ENCODE measurements around the gene SSR3. TPM values are rescaled to one million over a fixed set of nuclear protein-coding genes. Genes with fewer than 3 reads are reported as not detected.

Gene SSR3
- total and polyA plus RNA-seq, 9 of the 15 experiments (the other 6 are each of a cell fraction or from before 2014, with no cell fraction given), result 104 to 464 (median 307) TPM

GRCh38 chr3:156563900-156564682 is 9.2 kb upstream of the SSR3 start:
- no peaks in the 10 kb centered on the region for H3K27me3 ChIP-seq (ENCODE audit: control insufficient read depth in 2 of 2, insufficient read depth in 2 of 2, low read length in 2 of 2)
- intact Hi-C loops (cut with micrococcal nuclease), result no loop called here
- H3K4me3 ChIP-seq, result no peak overlapping the region
- in situ Hi-C loops (cut with MboI), result no loop called here
- WGBS (ENCODE audit: insufficient coverage, low coverage, missing lambda C conversion rate), result 7% methylated on average over 1 of the region's 1 CpG
- POLR2A ChIA-PET, result interaction anchor here (0.6 to 1.4 kb wide), 2 partner anchors 15 to 37 kb away, joined by 4 read pairs; no protein-coding TSS in a partner anchor
- no peak for TF ChIP-seq YY1 (IDR thresholded peaks at IDR 0.05; ENCODE audit: borderline replicate concordance in 1 of 3, control insufficient read depth in 1 of 3, extremely low read depth in 1 of 3, insufficient read depth in 3 of 3, insufficient read length in 1 of 3, insufficient replicate concordance in 2 of 3, low read depth in 1 of 3, low read length in 2 of 3)
- TF ChIP-seq ZNF239 (CRISPR knock-in tag; IDR thresholded peaks at IDR 0.05), result no peak
- no peak for TF ChIP-seq TSHZ1 (CRISPR knock-in tag; IDR thresholded peaks at IDR 0.05)
- TF ChIP-seq RBM34 (IDR thresholded peaks at IDR 0.05; ENCODE audit: borderline replicate concordance, insufficient read depth, low read length), result no peak
- TF ChIP-seq PPARD (CRISPR knock-in tag; IDR thresholded peaks at IDR 0.05), result no peak
- TF ChIP-seq ZNF133 (CRISPR knock-in tag; IDR thresholded peaks at IDR 0.05), result no peak
- TF ChIP-seq NCOA4 (IDR thresholded peaks at IDR 0.05; ENCODE audit: partially characterized antibody), result no peak
- TF ChIP-seq ZNF408 (CRISPR knock-in tag; IDR thresholded peaks at IDR 0.05; ENCODE audit: low read depth), result no peak
- no TSS peak for BruUV-seq (replicated peaks)
- H3K36me3 ChIP-seq (ENCODE audit: control insufficient read depth, insufficient read depth, low read length), result no peaks in the 10 kb centered on the region
- DNase-seq (ENCODE audit: extremely low read depth in 1 of 4, low spot score in 3 of 4), result no peak
- H3K79me2 ChIP-seq (ENCODE audit: control insufficient read depth, insufficient read depth, low read length), result no peaks in the 10 kb centered on the region
- H3K27ac ChIP-seq (ENCODE audit: extremely low read depth, low read depth, low read length), result no peak overlapping the region
- no peak overlapping the region for H3K4me2 ChIP-seq (ENCODE audit: insufficient read depth, low read length)
- no peaks in the 10 kb centered on the region for H3K9me3 ChIP-seq (replicated peaks; ENCODE audit: control insufficient read depth, insufficient read depth, low read depth, low read length)
- H2AFZ ChIP-seq (ENCODE audit: low read depth, low read length), result no peak overlapping the region
- no peak for ATAC-seq
- CTCF ChIA-PET (ENCODE audit: low intra/inter-chr PET ratio), result no interaction called here
- H3K9ac ChIP-seq (ENCODE audit: insufficient read depth in 1 of 2, low read depth in 2 of 2, low read length in 2 of 2), result no peak overlapping the region
- peaks cover 0 to 2% of the 10 kb centered on the region in 2 experiments; a peak in 1 of 5 replicates for H3K4me1 ChIP-seq (replicated peaks in 1 of 2; ENCODE audit: control insufficient read depth in 2 of 2, insufficient read depth in 2 of 2, low read length in 2 of 2)
- H4K20me1 ChIP-seq (replicated peaks; ENCODE audit: control insufficient read depth, insufficient read depth, low read length), result no peaks in the 10 kb centered on the region
- no peaks in the 10 kb centered on the region for H3K9me1 ChIP-seq (ENCODE audit: control insufficient read depth, insufficient read depth, low read length)
- no peak for FAIRE-seq
